ENCODE results near the gene NRXN3. TPM values are rescaled to one million over a fixed set of nuclear protein-coding genes. Genes with fewer than 3 reads are reported as not detected.

The NRXN3 gene
- total RNA-seq, 1 experiment from 2014 or later, result not detected

- CTCF ChIA-PET, result no interaction called here
- Histone ChIP-seq H3K4me2 (ENCODE audit: low read length) (no peak overlapping the region), H3K79me2 (ENCODE audit: insufficient read depth, low read length) (no peaks in the 10 kb centered on the region), H3K9ac (ENCODE audit: low read length) (no peak overlapping the region), H2AFZ (ENCODE audit: low read depth, low read length, poor library complexity, severe bottlenecking) (no peak overlapping the region), H3K9me3 (ENCODE audit: control insufficient read depth in 1 of 2, insufficient read depth in 1 of 2, low read depth in 1 of 2, low read length in 2 of 2) (peaks cover 4 to 15% of the 10 kb centered on the region in 2 experiments; a peak in 2 of 4 replicates), H4K20me1 (ENCODE audit: insufficient read depth) (no peaks in the 10 kb centered on the region), H3K27me3 (ENCODE audit: insufficient read depth, low read length) (no peaks in the 10 kb centered on the region), H3K4me1 (ENCODE audit: control insufficient read depth in 1 of 2, insufficient read depth in 2 of 2, low read length in 2 of 2) (no peaks in the 10 kb centered on the region), H3K4me3 (replicated peaks in 1 of 2; ENCODE audit: low read depth in 1 of 2, low read length in 2 of 2) (no peak overlapping the region), H3K9me2 (ENCODE audit: insufficient read depth) (no peaks in the 10 kb centered on the region), H3K36me3 (ENCODE audit: control insufficient read depth in 1 of 2, insufficient read depth in 2 of 2, low read length in 2 of 2) (no peaks in the 10 kb centered on the region), H3K27ac (ENCODE audit: low read depth, low read length) (no peak overlapping the region)
- no TSS peak for BruUV-seq (replicated peaks)
- TF ChIP-seq RAD21 (IDR thresholded peaks at IDR 0.05; ENCODE audit: low read depth) (no peak), EZH2phosphoT487 (IDR thresholded peaks at IDR 0.05; ENCODE audit: borderline replicate concordance) (no peak), FOSL1 (IDR thresholded peaks at IDR 0.05; ENCODE audit: low read depth) (no peak), CEBPB (IDR thresholded peaks at IDR 0.05; ENCODE audit: low read depth) (no peak), EZH2 (IDR thresholded peaks at IDR 0.05) (no peak), ZFX (IDR thresholded peaks at IDR 0.05) (no peak), POLR2A (IDR thresholded peaks at IDR 0.05; ENCODE audit: borderline replicate concordance, extremely low read depth, insufficient read depth, insufficient read length) (no peak), YY1 (IDR thresholded peaks at IDR 0.05; ENCODE audit: extremely low read depth, insufficient replicate concordance, low read depth, low read length) (no peak), REST (IDR thresholded peaks at IDR 0.05; ENCODE audit: low read depth) (no peak), EGR1 (IDR thresholded peaks at IDR 0.05; ENCODE audit: low read depth) (no peak), MAX (IDR thresholded peaks at IDR 0.05) (no peak), ATF3 (IDR thresholded peaks at IDR 0.05) (no peak), POLR2AphosphoS5 (IDR thresholded peaks at IDR 0.05; ENCODE audit: low read depth, low read length) (no peak), SIN3A (IDR thresholded peaks at IDR 0.05; ENCODE audit: low read depth) (no peak), CBX3 (IDR thresholded peaks at IDR 0.05; ENCODE audit: low read depth) (no peak), ZBTB33 (IDR thresholded peaks at IDR 0.05; ENCODE audit: extremely low read depth, insufficient replicate concordance, low read length) (no peak), CTCF (IDR thresholded peaks at IDR 0.05 in 2 of 3, conservative IDR thresholded peaks at IDR 0.05 in 1 of 3; ENCODE audit: borderline replicate concordance in 1 of 3, insufficient read depth in 1 of 3, low read depth in 2 of 3, low read length in 2 of 3) (no peak), TCF7L2 (IDR thresholded peaks at IDR 0.05; ENCODE audit: borderline replicate concordance, extremely low read depth, insufficient read depth, insufficient read length) (no peak)
- POLR2A ChIA-PET, result no interaction called here
- no peak for DNase-seq (ENCODE audit: low read depth, low spot score)
- intact Hi-C loops (cut with micrococcal nuclease), result no loop called here
- RAD21 ChIA-PET (ENCODE audit: low non-redundant PET in 1 of 2, low total read pairs in 2 of 2, uncharacterized antibody in 2 of 2, unreplicated experiment in 2 of 2), result no interaction called here
- ATAC-seq, result no peak
These were observed 1459.5 kb downstream of the NRXN3 start for GRCh38 chr14:79629411-79630287.

All from HCT116 (cell line).